ENCODE results near the gene EIF1AD. TPM values are rescaled to one million over a fixed set of nuclear protein-coding genes. Genes with fewer than 3 reads are reported as not detected.

Gene EIF1AD
- total RNA-seq, 1 donor from 2014 or later = 15.6 TPM

GRCh38 chr11:65976216-65977176 lies 25.5 kb downstream of the EIF1AD start:
- Histone ChIP-seq H3K27me3 (no peaks in the 10 kb centered on the region), H3K9me3 (no peaks in the 10 kb centered on the region), H3K36me3 (peaks cover 39 to 52% of the 10 kb centered on the region in 2 donors), H3K27ac (no peak overlapping the region), H3K4me1 (no peaks in the 10 kb centered on the region), H3K4me3 (no peak overlapping the region)
- TF ChIP-seq CTCF (IDR thresholded peaks at IDR 0.05) = no peak
- intact Hi-C loops (cut with DNase I) = no loop called here
- no peak for DNase-seq (ENCODE audit: low spot score in 2 of 2)

GRCh38 chr11:65975771-65976170 lies 26.2 kb downstream of the EIF1AD start:
- Histone ChIP-seq H3K36me3 (peaks cover 39 to 52% of the 10 kb centered on the region in 2 donors), H3K27ac (no peak overlapping the region), H3K9me3 (no peaks in the 10 kb centered on the region), H3K27me3 (no peaks in the 10 kb centered on the region), H3K4me3 (no peak overlapping the region), H3K4me1 (no peaks in the 10 kb centered on the region)
- intact Hi-C loops (cut with DNase I) = no loop called here
- DNase-seq (ENCODE audit: low spot score in 2 of 2) = no peak
- TF ChIP-seq CTCF (IDR thresholded peaks at IDR 0.05) = no peak

- Histone ChIP-seq H3K36me3 (peaks cover 48 to 55% of the 10 kb centered on the region in 2 donors), H3K9me3 (no peaks in the 10 kb centered on the region), H3K4me1 (no peaks in the 10 kb centered on the region), H3K4me3 (no peak overlapping the region), H3K27me3 (no peaks in the 10 kb centered on the region), H3K27ac (no peak overlapping the region)
- intact Hi-C loops (cut with DNase I) = no loop called here
- no peak for DNase-seq (ENCODE audit: low spot score in 2 of 2)
- no peak for TF ChIP-seq CTCF (IDR thresholded peaks at IDR 0.05)
These were observed 28.4 kb downstream of the EIF1AD start for GRCh38 chr11:65973439-65974110.

- intact Hi-C loops (cut with DNase I) = no loop called here
- no peak for DNase-seq (ENCODE audit: low spot score in 2 of 2)
- peaks cover 48 to 55% of the 10 kb centered on the region in 2 donors for H3K36me3 ChIP-seq
These were observed 29.8 kb downstream of the EIF1AD start for GRCh38 chr11:65972116-65972515.

More at GRCh38 chr11:65972116-65972515, 29.8 kb downstream of the EIF1AD start:
- no peaks in the 10 kb centered on the region for H3K27me3 ChIP-seq
- H3K27ac ChIP-seq = no peak overlapping the region
- H3K9me3 ChIP-seq = no peaks in the 10 kb centered on the region
- no peak for TF ChIP-seq CTCF (IDR thresholded peaks at IDR 0.05)
- no peak overlapping the region for H3K4me3 ChIP-seq
- H3K4me1 ChIP-seq = no peaks in the 10 kb centered on the region

All from ascending aorta (tissue), 2 donors.